IMR-90 (cell line): ENCODE data around the gene TMEM107.
"Not testable (repeated sequence)": the region's sequence is repeated elsewhere in the genome, so short reads cannot be mapped to it uniquely, and the experiment has no call there.

Source experiments
- BHLHE40 ChIP-seq: fragments of 150-350 bp; IDR thresholded peaks from 2 replicates; pipeline ENCODE4 v1.6.1; 2016; ENCODE audit warnings: mild to moderate bottlenecking, low read depth, low read length
- CHD1 ChIP-seq: IDR thresholded peaks from 2 replicates; pipeline ENCODE4 v1.6.1; 2012; ENCODE audit warnings: low read depth, low read length, improper control_type of control experiment
- CTCF ChIP-seq: conservative IDR thresholded peaks from 2 replicates; pipeline ENCODE4 v1.5.1; 2012; ENCODE audit warnings: mild to moderate bottlenecking, low read depth, low read length, improper control_type of control experiment
- ELK1 ChIP-seq: fragments of 150-350 bp; IDR thresholded peaks from 2 replicates; pipeline ENCODE4 v1.6.1; 2016; ENCODE audit warnings: low read depth, mild to moderate bottlenecking, low read length, moderate library complexity, borderline replicate concordance
- MAFK ChIP-seq: IDR thresholded peaks from 2 replicates; pipeline ENCODE4 v1.6.1; 2012; ENCODE audit warnings: low read depth, low read length, improper control_type of control experiment
- MAZ ChIP-seq: IDR thresholded peaks from 2 replicates; pipeline ENCODE4 v1.6.1; 2012; ENCODE audit warnings: low read depth, mild to moderate bottlenecking, low read length, improper control_type of control experiment, moderate library complexity, borderline replicate concordance
- MXI1 ChIP-seq: IDR thresholded peaks from 2 replicates; pipeline ENCODE4 v1.6.1; 2012; ENCODE audit warnings: low read depth, mild to moderate bottlenecking, low read length, moderate library complexity, borderline replicate concordance
- NFE2L2 ChIP-seq: fragments of 150-350 bp; IDR thresholded peaks from 2 replicates; pipeline ENCODE4 v1.6.1; 2016; ENCODE audit warnings: low read depth, mild to moderate bottlenecking, low read length
- POLR2A ChIP-seq: IDR thresholded peaks from 2 replicates; pipeline ENCODE4 v1.6.1; 2012; ENCODE audit warnings: mild to moderate bottlenecking, low read depth, low read length
- RAD21 ChIP-seq: IDR thresholded peaks from 2 replicates; pipeline ENCODE4 v1.6.1; 2012; ENCODE audit warnings: low read length, improper control_type of control experiment
- RFX5 ChIP-seq: IDR thresholded peaks from 2 replicates; pipeline ENCODE4 v1.8.0; 2012; ENCODE audit warnings: low read depth, mild to moderate bottlenecking, low read length, moderate library complexity
- SMC3 ChIP-seq: fragments of 150-350 bp; IDR thresholded peaks from 2 replicates; pipeline ENCODE4 v1.6.1; 2016; ENCODE audit warnings: low read depth, mild to moderate bottlenecking, antibody characterized with exemption, low read length, moderate library complexity
- USF2 ChIP-seq: fragments of 150-350 bp; IDR thresholded peaks from 2 replicates; pipeline ENCODE4 v1.6.1; 2017; ENCODE audit warnings: mild to moderate bottlenecking, antibody characterized with exemption, low read length, low read depth

- not testable (repeated sequence) for TF ChIP-seq CTCF, USF2, POLR2A, BHLHE40, ELK1, MAZ, NFE2L2, MAFK, SMC3, CHD1, RAD21, MXI1, RFX5
These were observed 6.0 kb downstream of the TMEM107 start for GRCh38 chr17:8170186-8170585.
